OCI-LY1 (cell line): Measurements from ENCODE around the gene N4BP2L1.
A peak's percentile ranks its signal among the peaks of the same experiment; 100 is the strongest.

ENCODE experiments used
- EZH2 ChIP-seq: fragments of 200-600 bp; sonication (generic), shearing (Covaris generic); IDR thresholded peaks from 2 replicates; pipeline ENCODE4 v1.8.0; 2017; ENCODE audit warnings: borderline replicate concordance, mixed run types, mild to moderate bottlenecking, antibody characterized with exemption, low read length, moderate library complexity, mixed read lengths
- TF ChIP-seq, protein P1 (sequence below): fragments of 200-600 bp; sonication (generic), shearing (Covaris generic); IDR thresholded peaks from 2 replicates; pipeline ENCODE4 v1.5.1; 2017; ENCODE audit warnings: mild to moderate bottlenecking, antibody characterized with exemption, low read length, moderate library complexity, mixed read lengths

DNA sequence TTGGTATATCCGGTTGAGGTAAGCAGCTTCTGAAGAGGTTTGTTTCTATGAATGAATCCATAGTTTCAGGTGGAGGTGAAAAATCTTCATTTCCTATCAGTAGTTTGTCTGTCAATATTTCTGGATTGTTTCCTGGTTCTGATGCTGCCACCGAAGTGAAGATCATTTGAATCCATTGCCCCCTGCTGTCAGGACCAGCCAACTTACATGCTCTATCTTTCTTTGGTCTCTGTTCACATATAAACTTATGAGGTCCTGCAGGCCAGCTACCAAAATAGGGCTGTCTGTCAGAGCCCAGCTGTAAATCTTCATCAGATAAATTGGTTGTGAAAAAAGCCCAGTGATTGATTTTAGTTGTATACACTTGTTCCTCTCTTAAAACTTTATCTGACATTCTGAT lies 15.2 kb upstream of the N4BP2L1 start:
- TF ChIP-seq EZH2 = no peak
- TF ChIP-seq, protein P1, sequence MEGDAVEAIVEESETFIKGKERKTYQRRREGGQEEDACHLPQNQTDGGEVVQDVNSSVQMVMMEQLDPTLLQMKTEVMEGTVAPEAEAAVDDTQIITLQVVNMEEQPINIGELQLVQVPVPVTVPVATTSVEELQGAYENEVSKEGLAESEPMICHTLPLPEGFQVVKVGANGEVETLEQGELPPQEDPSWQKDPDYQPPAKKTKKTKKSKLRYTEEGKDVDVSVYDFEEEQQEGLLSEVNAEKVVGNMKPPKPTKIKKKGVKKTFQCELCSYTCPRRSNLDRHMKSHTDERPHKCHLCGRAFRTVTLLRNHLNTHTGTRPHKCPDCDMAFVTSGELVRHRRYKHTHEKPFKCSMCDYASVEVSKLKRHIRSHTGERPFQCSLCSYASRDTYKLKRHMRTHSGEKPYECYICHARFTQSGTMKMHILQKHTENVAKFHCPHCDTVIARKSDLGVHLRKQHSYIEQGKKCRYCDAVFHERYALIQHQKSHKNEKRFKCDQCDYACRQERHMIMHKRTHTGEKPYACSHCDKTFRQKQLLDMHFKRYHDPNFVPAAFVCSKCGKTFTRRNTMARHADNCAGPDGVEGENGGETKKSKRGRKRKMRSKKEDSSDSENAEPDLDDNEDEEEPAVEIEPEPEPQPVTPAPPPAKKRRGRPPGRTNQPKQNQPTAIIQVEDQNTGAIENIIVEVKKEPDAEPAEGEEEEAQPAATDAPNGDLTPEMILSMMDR = peak; percentile 60; the same call in 1 of the 2 replicates
